ENCODE measurements around the gene HTR3E. TPM values are rescaled to one million over a fixed set of nuclear protein-coding genes. Genes with fewer than 3 reads are reported as not detected.

HTR3E gene
- not detected for total RNA-seq
- not detected for polyA plus RNA-seq
- long read RNA-seq, donor 1 = 0 reads
- long read RNA-seq, donor 2 = 0 reads

- 81 to 91% (median 89%) methylated on average over 7 of the region's 7 CpGs for WGBS, 5 donors
- peaks cover 6 to 21% (median 14%) of the 10 kb centered on the region in 8 donors for H3K9me3 ChIP-seq
- no peaks in the 10 kb centered on the region for H3K4me1 ChIP-seq
- H3K4me3 ChIP-seq = no peak within 1 kb of the TSS
- H3K27ac ChIP-seq = no peak within 1 kb of the TSS
- TF ChIP-seq CTCF (IDR thresholded peaks at IDR 0.05 in 8 of 11, conservative IDR thresholded peaks at IDR 0.05 in 3 of 11) (no peak), POLR2AphosphoS5 (IDR thresholded peaks at IDR 0.05) (no peak), POLR2A (IDR thresholded peaks at IDR 0.05) (no peak)
- intact Hi-C loops (cut with DNase I; ENCODE audit: low total_unique reads) = no loop called here
- peaks cover 0 to 6% (median 0%) of the 10 kb centered on the region in 7 donors for H3K27me3 ChIP-seq (replicated peaks in 1 of 7)
- H3K36me3 ChIP-seq = no peaks in the 10 kb centered on the region
- DNase-seq = no peak
Measured at GRCh38 chr3:184096811-184097383, at the start of gene HTR3E. Gene HTR3E (plus strand): TSS chr3:184097064. CDS start chr3:184097530, 466 bp downstream.

- Histone ChIP-seq H3K27ac (no peak overlapping the region), H3K4me1 (no peaks in the 10 kb centered on the region), H3K9me3 (no peaks in the 10 kb centered on the region), H3K27me3 (replicated peaks in 1 of 7) (peaks cover 0 to 5% (median 0%) of the 10 kb centered on the region in 7 donors), H3K36me3 (no peaks in the 10 kb centered on the region), H3K4me3 (no peak overlapping the region)
- DNase-seq = no peak
- WGBS, 5 donors = 60 to 79% (median 74%) methylated on average over 7 of the region's 7 CpGs
- TF ChIP-seq CTCF (IDR thresholded peaks at IDR 0.05 in 8 of 11, conservative IDR thresholded peaks at IDR 0.05 in 3 of 11) (no peak), POLR2A (IDR thresholded peaks at IDR 0.05) (no peak)
- intact Hi-C loops (cut with DNase I; ENCODE audit: low total_unique reads) = no loop called here
Measured at GRCh38 chr3:184050217-184050847, 46.5 kb upstream of the HTR3E start.

DNA sequence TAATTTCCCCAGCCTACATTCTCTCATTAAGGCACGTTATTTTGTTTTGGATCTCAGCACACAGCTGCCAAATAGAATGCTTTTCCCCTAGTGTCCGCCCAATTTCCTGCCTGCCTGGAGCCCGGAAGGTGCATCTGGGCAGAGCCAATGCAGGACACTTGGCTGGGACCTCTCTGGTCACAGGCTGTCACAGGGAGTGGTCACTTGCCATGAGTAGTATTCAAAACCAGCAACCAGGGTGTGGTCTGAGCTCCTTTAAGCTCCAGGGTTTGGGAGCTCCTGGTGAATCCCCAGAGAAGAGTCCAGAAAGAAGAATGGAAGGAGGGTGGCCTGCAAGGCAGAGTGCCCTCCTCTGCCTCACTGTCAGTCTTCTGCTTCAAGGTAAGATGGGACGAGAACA is 44.1 kb upstream of the HTR3E start, which contains the start of gene HTR3C:
HTR3C (plus strand) TSS at position 281 of the 400 bp plus-strand sequence; CDS start at position 315, 34 bp downstream.
- Histone ChIP-seq H3K27me3 (replicated peaks in 1 of 7) (peaks cover 0 to 5% (median 0%) of the 10 kb centered on the region in 7 donors), H3K4me3 (no peak within 1 kb of the TSS), H3K27ac (no peak within 1 kb of the TSS), H3K36me3 (no peaks in the 10 kb centered on the region), H3K4me1 (no peaks in the 10 kb centered on the region), H3K9me3 (no peaks in the 10 kb centered on the region)
- intact Hi-C loops (cut with DNase I; ENCODE audit: low total_unique reads) = no loop called here
- DNase-seq = no peak
- TF ChIP-seq CTCF (IDR thresholded peaks at IDR 0.05 in 8 of 11, conservative IDR thresholded peaks at IDR 0.05 in 3 of 11) (no peak), POLR2A (IDR thresholded peaks at IDR 0.05) (no peak), POLR2AphosphoS5 (IDR thresholded peaks at IDR 0.05) (no peak)
- WGBS, 5 donors = 50 to 60% (median 59%) methylated on average over 4 of the region's 4 CpGs

DNA sequence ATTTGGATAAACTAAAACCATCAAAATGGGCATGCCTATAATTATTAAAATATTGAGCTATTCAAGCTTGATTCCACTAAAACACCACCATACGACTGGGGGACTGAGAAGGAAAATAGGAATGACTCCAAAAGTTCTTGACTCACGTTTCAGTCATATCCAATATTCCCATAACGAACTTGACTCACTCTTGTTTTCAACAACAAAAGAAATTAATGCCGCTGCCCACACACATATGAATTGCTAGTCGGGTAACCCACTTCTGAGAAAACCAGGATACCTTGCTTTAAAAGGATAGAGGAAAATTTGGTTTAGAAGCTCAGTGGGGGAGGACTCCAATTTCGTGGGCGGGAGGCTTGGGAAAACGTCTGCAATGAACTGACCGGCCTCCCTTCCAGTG is 38.8 kb upstream of the HTR3E start:
- intact Hi-C loops (cut with DNase I; ENCODE audit: low total_unique reads) = no loop called here
- DNase-seq = no peak
- Histone ChIP-seq H3K27ac (no peak overlapping the region), H3K4me3 (no peak overlapping the region), H3K36me3 (no peaks in the 10 kb centered on the region), H3K4me1 (no peaks in the 10 kb centered on the region), H3K27me3 (replicated peaks in 1 of 7) (no peaks in the 10 kb centered on the region), H3K9me3 (peaks cover 0 to 3% (median 0%) of the 10 kb centered on the region in 8 donors)
- TF ChIP-seq CTCF (IDR thresholded peaks at IDR 0.05 in 8 of 11, conservative IDR thresholded peaks at IDR 0.05 in 3 of 11) (no peak), POLR2AphosphoS5 (IDR thresholded peaks at IDR 0.05) (no peak), POLR2A (IDR thresholded peaks at IDR 0.05) (no peak)
- 70 to 84% (median 72%) methylated on average over 9 of the region's 9 CpGs for WGBS, 5 donors

All from spleen (tissue), 13 donors.